Mucosa of gallbladder (tissue), 1 donor: ENCODE measurements around the gene CCDC181. TPM values are rescaled to one million over a fixed set of nuclear protein-coding genes. Genes with fewer than 3 reads are reported as not detected.

Experiments used
- DNase-seq: peaks from one replicate; pipeline ENCODE4 v3.0.0-alpha.2; 2020; ENCODE audit warnings: low spot score
- total RNA-seq: library from RNA; stranded (reverse); gene quantifications from one replicate; pipeline ENCODE4 v1.2.1, GENCODE V29; 2021
- donor health status: DM: no; HTN: no; CAD: no.

Gene CCDC181
- total RNA-seq, 1 donor from 2014 or later, result 5.6 TPM

DNA sequence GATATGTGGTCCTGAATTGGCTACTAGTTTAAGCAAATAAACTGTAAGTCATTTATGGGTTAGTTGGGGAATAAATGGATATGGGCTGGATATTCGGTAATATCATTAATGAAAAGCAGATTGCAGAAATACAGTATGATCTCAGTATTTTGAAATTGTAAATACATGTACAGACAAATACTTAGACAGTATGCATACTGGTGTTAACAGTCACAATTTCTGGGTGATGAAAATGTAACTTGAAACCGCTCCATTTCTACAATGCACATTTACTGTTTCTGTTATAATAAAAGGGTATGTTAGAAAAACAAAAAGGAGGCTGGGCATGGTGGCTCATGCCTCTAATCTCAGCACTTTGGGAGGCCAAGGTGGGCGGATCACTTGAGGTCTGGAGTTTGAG is 31.3 kb downstream of the CCDC181 start:
- DNase-seq, result no peak

DNA sequence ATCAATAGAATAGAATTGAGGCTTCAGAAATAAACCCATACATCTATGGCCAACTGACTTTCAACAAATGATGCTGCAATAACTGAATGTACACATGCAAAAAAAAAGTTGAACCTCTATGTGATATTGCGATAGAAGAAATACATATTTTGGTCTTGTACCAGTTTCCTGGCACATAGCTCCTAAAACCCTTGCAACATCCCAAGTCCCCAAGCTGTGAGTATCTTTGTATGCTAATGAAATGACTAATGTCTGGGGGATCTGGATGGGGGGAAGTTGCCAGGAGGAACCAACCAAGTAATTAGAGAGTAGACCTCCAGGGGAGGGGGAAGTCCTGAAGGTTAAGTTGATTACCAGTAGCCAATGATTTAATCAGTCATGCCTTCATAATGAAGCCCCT is 34.9 kb downstream of the CCDC181 start:
- no peak for DNase-seq

DNA sequence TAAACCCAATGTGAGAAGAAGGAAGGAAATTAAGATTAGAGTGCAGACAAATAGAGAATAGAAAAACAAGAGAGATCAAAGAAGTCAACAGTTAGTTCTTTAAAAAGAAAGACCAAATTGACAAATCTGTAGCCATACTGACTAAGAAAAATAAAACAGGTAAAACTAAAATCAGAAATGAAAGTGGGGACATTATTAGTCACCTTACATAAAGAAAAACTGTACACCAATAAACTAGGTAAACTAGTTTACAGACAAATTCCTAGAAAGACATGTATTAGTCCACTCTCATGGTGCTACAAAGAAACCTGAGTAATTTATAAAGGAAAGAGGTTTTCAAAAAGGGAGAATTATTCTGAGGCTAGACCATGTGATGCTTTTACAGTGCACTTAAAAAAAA is 37.0 kb downstream of the CCDC181 start:
- DNase-seq, result no peak

DNA sequence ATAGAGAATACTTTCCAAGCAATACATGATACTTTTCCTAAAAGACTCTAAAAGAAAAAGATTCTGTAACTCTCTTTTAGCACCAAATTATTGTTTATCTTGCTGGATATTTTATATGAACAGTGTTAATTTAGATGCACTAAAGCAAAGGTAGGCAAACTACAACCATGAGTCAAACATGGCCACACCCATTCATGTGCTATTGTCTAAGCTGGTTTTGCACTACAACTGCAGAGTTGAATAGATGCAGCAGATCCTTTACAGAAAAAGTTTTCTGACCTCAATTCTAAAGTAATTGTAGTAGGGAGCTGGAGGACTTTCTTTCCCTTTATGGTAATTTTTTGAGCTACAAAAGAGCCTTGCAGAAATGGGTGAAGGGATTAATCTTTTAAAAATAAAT is 39.9 kb downstream of the CCDC181 start:
- DNase-seq, result no peak

DNA sequence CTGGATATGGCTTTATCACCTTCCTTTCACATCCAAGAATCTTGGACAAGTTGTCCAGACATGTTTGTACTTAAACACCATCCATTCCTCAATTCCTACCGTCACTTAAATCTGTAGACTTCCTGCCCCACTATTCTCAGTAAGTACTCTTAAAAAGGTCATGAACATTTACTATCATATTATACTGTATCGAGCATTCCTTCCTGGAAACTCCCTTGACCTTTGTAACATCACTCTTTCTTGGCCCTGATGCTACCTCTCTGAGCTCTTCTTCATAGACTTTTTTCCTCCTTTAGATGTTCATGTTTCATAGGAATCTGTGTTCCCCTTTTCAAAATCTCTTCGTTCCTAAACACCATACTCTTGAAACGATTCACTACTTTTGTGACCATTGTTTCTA is 43.8 kb downstream of the CCDC181 start:
- no peak for DNase-seq

DNA sequence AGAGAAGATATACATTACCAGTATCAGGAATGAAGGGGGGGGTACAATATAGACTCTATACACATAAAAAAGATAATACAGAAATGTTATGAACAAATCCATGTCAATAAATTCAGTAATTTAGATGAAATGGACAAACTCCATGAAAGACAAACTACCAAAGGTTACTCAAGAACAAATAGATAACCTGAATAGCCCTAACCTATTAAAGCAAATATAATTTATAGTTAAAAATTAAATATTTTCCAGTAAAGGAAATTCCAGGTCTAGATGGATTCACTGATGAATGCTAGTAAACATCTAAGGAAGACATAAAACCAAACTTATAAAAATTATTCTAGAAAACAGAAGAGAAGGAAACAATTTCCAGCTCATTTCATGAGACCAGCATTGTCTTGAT is 46.1 kb downstream of the CCDC181 start:
- no peak for DNase-seq

DNA sequence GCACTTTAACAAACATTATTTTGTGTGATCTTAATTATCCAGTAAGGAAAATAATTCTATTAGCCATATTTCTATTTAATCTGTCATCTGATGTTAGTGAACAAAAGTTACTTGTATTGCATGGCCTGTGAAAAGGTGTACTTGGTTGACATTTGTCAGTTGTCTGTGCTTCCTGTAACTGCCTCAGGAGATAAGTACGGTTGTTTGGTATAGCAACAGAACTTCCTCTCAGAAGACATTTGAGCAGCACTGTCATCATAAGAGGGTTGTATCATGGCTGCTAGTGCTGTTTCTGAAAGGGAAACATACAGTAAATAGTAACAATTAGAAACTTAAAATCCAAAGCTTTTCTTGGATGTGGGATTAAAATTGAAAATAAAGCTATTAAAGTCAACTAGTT is 55.9 kb downstream of the CCDC181 start:
- no peak for DNase-seq

DNA sequence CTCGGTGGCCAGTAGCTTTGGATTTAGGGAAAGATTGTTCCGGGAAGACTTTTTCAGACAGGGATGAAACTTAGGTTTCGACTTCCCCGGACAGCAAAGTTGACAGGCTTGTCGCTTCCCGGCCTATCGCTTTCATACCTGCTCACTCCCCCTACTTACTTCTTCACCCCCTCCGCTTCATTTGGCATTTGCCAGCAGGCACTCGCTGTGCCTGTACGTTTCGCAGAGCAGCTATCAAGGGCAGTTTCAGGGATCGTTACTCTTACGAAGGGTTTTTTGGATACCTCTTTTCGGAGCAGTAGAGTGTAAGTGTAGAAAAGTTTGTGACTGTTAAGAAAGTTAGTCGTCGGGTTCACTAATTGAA is 58.9 kb downstream of the CCDC181 start:
- no peak for DNase-seq

DNA sequence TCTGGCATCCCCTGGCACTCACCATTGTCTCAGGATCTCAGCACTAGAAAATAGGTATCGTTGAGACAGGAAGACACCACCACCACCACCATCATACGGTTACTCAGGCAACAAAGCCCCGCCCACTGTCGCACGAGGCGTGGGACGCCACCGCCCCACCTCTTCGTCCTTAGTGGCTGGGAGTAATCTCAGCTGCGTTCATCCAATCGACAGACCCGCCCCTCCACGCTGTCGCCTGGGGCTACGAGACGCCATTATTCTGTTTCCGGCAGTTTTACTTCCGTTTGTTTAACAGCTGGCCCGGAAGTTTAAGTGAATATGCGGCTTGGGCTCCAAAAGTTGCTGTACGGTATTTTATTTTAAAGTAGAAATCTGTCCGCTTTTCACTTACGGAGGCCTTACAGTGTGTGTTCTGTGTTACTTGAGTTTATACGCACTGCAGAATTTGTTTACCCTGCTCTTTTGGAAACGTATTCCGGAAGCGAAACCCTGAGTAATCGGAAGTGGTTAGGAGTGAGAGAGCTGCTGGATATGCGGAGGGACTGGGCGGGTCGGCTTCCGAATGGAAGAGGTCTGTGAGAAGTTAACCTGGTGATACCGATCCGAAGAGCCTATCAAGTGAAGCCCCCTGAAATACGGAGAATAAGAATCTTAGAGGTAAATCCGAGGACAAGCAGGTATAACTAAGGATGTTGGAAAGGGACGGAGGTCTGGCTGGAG is 59.4 kb downstream of the CCDC181 start, which contains the start of the genes BLZF1 and NME7:
BLZF1 (plus strand) TSS at position 510 of the 720 bp plus-strand sequence. CDS start 1,328 bp downstream, outside the sequence.
NME7 (minus strand) TSS at position 112 of the 720 bp plus-strand sequence; CDS start at position 25, 87 bp downstream.
- DNase-seq, result peak; percentile 98

DNA sequence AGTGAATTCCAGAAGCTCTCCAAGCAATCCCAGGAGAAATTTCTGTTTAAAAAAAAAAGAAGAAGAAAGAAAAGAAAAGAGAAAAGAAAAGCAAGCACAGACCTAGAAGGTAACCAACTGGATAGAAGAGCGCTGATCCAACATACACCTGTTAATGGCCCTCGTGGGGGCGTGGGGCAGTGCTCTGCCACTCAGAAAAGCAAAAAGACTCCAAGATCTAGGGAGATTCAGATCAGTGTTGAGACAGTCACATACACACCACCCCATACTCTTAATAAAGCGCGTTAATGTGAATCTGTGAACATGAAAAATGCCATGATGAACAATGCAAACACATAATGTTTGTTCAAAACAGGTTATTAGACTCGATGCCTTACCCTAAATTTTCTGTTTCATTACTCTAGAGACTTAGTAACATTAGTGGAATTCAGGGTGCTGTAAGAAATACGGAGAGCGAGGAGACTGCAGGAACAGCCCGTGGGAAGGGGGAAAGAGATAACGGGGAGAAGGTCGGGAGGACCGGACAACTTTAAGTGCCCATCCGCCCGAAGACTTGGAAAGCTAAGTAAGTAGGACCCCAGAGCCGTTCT is 60.1 kb downstream of the CCDC181 start:
- DNase-seq, result no peak

DNA sequence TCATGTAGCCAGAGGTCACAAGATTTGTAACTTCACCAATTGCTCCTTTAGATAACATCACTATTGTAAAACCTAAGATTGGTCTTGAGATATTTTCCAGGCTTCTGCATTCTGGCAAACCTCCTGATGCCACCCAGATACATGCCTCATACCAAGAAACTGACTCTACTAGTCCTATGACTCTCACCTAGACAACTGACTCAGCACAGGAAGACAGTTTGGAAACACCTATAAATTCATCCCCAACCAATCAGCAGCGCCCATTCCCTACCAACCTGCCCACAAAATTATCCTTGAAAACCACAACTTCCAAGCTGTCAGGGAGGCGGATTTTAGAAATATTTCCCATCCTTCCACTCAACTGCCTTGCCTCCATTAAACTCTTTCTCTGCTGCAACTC is 62.3 kb downstream of the CCDC181 start:
- DNase-seq, result no peak

DNA sequence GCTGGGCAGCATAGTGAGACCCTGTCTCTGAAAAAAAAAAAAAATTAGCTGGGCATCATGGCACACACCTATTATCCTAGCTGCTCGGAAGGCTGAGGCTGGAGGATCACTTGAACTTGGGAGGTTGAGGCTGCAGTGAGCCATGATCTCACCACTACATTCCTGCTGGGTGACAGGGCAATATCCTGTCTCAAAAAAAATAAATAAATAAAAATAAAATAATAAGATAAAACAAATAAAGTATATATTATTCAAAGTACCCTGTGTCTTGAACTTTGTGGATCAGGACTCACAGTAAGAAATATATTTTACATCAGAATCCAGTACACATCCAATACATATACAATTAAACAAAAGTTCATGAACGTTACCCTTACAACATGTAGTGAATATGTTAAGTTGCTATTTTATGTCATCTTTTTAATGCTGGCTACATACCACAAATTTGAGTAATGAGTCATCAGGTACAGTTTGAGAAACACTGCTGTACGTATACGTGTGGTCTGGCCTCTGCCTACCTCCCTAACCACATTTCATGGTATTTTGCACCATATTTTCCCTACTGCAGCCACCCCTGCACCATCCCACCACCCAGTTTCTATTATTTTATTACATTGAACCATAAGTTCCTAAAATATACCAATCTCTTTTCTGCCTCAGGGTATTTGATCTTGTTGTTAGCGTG is 64.1 kb downstream of the CCDC181 start:
- no peak for DNase-seq

DNA sequence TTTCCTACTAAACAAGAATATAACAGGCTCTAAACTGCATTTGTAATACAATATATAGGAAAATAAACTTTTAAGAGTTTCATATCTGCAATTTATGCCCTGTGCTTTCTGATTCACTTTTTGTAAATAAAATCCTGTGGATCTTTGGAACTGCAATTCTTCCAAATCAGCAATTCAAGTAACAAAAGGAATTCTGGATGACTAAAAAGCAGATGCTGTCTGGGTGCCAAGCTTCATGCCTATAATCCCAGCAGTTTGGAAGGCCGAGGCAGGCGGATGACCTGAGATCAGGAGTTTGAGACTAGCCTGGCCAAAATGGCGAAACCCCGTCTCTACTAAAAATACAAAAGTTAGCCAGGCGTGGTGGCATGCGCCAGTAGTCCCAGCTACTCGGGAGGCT is 66.0 kb downstream of the CCDC181 start:
- DNase-seq, result no peak

DNA sequence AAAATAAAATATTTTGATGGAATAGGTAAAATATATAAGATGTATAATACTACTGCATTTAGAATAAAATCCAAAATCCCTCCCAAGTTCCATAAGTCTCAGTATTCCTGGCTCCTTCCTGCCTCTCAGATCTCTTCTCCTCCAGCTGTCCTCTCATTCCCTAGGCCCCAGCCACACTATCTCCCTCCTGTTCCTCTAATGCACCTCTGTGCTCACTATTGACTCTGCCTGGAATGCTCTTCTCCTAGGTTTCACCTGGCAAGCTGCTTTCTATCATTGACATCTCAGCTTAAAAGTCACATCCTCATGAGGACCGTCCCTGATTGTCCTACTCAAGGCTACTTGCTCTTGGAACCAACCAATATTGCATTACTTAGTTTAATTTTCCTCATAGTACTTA is 66.9 kb downstream of the CCDC181 start:
- DNase-seq, result no peak

DNA sequence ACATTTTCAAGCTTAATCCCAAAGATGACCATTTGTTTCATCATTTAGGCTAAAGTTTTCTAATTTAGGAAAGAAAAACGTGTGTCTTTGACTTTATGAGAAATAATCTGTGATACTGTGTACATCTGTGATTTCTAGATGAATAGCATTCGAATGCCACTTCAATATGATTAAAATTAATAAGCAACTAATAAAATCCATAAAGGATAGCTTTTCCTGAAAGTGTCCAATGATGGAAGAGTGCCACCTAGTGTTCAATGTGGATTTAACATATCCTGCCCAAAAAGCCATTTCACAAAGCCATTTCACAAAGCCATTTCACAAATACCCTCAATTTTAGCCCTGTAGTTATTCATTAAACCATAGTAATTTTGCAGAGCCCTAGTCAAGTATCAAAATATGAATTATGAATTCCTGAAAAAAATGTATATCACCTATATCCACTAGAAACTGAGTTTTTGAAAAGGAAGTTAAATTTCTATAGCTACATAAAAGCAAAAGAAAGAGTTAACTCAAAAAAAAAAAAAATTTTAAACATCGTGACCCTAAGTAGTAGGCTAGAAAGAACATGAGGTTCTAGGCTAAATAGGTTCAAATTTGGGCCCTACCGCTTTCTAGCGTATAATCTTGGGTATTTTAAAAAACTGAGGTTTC is 78.8 kb downstream of the CCDC181 start:
- peak; percentile 46 for DNase-seq

DNA sequence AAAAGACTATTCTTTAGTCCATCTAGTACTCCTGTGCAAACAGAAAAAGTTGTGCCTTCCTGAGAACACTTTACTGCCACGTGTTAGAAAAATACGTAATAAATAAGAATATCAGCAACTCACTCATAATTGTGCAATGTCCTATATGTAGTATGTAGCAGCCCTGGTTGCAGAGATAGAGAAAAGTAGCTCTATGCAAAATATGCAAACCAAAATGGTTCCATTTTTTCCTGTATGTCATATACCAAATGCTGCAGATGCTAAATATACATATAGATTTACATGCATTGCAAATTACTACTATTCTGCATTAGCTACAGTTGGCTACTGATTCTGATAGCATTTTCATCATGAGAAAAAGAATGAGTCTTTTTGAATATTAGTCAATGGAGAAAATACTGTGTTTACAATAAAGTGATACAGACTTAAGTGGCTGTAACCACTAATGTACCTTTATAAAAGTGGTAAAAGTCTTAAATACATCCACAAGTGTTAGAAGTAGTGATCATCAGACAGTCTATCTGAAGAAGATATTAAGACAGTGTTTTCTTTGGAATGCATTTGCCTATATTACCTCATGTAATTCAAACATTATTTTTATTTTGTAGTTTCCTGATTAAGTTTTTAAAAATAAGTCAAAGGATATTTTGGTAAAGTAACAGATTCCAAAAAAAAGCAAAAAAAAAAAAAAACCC is 79.4 kb downstream of the CCDC181 start:
- DNase-seq, result no peak

DNA sequence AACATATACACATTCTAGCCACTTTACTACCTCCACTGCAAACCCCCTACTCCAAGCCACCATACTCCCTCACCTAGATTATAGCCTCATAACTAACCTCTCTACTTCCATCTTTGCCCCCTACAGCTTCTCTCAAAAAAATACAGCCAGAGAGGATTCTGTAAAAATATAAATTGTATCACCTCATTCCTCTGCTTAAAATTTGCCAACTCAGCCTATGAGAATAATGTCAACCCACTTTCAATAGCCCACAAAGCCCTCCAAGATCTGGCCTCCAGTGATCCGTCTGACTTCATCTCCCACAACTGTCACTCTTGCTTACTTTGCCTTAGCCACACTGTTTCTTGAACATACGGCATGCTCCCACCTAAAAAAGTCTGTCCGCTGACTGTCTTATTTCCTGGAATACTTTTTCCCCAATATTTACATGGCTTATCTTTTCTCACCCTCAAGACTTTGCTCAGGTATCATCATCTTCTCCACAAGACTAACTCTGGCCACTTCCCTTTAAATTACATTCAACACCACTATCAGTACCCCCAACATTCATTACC is 81.2 kb downstream of the CCDC181 start:
- no peak for DNase-seq

DNA sequence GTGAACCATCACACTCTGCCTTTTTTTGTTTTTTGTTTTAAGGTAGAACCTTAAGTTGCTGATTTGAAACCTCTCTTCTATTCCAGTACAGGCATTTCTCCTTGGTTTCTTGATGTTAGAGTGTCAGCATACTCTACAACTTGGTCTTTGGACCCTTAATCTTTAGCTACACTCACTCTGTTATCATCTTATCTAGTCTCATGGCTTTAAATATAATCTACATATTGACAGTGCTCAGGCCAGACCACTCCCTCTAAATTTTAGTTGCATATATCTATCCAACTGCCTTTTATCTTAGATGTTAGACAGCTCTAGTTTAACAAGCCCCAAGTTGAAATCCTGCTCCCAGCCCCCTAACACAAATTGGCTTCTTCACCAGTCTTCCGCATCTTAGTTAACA is 81.8 kb downstream of the CCDC181 start:
- DNase-seq, result no peak
